GM12801 (cell line): ENCODE measurements around the gene POLD1.

Source experiments
- TF ChIP-seq, protein P1 (sequence below): IDR thresholded peaks from one replicate; pipeline ENCODE4 v1.5.1; 2011; ENCODE audit warnings: control low read depth; ENCODE audit not compliant: insufficient read length; ENCODE audit errors: extremely low read depth

Gene POLD1

DNA sequence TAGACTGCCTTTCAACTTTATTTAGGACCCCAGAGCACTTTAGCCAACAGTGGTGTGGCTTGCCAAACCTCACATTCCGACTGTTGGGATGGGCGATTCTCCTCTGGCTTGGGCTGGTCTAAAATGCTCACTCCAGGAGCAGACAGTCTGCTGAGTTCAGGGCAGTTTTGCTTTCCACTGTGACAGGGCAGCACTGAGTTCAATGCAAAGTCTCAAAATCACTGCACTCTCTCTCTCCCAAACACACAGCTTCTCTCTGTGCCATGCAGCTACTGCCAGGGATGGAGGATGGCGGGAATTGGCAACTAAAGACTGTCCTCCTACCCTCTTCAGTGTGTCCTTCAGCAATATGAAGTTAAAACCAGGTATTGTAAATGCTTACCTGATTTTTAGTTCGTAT, 31.9 kb upstream of the POLD1 start:
- TF ChIP-seq, protein P1, sequence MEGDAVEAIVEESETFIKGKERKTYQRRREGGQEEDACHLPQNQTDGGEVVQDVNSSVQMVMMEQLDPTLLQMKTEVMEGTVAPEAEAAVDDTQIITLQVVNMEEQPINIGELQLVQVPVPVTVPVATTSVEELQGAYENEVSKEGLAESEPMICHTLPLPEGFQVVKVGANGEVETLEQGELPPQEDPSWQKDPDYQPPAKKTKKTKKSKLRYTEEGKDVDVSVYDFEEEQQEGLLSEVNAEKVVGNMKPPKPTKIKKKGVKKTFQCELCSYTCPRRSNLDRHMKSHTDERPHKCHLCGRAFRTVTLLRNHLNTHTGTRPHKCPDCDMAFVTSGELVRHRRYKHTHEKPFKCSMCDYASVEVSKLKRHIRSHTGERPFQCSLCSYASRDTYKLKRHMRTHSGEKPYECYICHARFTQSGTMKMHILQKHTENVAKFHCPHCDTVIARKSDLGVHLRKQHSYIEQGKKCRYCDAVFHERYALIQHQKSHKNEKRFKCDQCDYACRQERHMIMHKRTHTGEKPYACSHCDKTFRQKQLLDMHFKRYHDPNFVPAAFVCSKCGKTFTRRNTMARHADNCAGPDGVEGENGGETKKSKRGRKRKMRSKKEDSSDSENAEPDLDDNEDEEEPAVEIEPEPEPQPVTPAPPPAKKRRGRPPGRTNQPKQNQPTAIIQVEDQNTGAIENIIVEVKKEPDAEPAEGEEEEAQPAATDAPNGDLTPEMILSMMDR = no peak

DNA sequence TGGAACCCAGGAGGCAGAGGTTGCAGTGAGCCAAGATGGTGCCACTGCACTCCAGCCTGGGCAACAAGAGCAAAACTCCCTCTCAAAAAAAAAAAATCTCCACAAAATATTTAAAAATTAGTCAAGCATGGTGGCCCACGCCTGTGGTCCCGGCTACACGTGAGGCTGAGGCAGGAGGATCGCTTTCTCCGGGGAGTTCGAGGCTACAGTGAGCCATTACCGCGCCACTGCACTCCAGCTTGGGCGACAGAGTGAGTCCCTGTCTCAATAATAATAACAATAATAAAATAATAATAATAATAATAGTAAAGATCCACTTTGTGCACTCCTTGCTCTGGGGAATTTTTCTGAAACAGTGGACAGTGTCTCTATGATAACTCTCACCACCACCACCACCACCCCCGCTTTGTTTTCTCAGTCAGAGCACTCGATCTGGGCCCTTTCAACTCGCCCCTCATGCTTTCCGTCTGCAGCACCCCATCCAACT, 27.4 kb upstream of the POLD1 start:
- TF ChIP-seq, protein P1 = no peak

DNA sequence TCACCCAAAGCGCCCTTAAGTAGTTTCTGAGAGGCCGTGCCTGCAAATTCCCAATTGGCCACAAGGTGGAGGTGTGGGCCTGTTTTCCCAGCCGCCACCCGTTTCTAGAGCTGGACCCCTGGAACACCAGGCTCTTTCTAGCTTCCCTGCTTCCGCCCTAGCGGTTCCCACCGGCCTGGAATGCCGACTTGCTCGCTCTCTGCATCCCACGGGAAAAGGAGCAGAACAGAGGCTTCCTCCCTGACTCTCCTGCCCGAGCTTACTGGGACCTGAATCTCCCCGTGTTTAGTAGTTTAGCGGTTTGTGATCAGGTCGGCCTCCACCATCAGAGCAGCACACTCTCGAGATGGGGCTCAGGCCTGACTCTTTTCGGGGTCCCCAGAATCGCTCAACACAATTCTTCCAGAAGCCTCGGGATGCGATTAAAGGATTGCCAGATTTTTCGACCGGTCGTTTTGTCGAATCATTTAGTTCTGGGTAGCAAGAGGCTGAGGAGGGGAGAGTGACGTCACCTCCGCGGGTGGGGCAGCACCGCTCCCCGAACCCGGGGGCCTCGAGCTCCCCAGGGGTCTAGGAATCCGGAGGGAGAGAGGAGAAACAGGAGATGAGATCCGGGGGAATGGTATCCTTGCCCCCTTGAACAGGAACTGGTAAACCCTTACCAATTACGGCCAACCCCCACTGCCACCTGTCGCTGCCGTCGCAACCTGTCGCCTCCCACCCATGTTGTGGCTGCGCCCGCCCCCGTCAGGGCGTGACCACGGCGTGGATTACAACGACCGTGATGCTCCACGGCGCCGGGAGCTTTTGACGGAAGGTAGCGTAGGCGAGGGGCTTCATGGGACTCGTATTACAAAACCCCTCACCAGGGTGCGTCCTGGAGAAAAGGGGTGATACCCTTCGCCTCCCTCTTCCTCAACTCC, 26.7 kb upstream of the POLD1 start:
- TF ChIP-seq, protein P1 = no peak

DNA sequence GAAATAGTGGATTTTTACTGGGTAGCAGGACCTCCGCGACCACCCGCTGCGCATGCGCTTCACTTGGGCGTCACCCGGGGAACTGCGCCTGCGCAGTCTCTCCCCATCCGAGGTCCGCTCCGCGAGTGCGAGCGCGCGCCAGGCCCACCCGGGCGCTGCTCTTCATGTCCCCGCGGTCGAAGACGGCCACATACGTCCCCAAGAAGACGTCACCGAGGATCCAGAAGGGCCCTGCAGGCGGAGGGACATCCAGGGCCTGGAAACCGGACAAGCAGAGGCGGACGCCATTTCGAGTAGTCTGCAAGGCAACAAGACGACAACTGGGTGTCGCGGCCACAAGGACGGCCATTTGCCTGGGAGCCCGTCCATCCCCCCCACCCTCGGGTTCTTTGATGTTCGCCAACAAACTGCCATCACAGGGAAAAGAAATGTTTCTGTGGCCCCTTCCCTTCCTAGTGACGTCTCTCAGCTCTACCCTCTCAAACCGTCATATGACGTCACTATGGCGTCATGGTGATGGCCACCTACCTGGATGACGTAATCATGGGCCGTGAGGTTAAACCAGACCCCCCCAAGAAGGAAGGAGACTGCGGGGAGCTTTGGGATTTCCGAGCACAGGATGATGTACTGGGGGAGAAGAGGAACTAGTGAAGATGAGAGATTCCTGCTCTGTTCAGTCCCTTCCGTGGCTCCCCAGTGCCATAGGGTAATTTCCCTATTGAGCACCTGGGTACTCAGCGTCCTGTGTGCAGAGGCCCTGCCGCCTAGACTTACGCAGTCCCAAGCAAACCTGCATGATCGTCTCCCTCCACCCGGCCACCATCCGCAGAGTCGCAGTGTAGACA, 25.4 kb upstream of the POLD1 start:
- TF ChIP-seq, protein P1 = no peak

- TF ChIP-seq, protein P1 = no peak
These were observed 24.8 kb upstream of the POLD1 start for GRCh38 chr19:50359328-50359818.

DNA sequence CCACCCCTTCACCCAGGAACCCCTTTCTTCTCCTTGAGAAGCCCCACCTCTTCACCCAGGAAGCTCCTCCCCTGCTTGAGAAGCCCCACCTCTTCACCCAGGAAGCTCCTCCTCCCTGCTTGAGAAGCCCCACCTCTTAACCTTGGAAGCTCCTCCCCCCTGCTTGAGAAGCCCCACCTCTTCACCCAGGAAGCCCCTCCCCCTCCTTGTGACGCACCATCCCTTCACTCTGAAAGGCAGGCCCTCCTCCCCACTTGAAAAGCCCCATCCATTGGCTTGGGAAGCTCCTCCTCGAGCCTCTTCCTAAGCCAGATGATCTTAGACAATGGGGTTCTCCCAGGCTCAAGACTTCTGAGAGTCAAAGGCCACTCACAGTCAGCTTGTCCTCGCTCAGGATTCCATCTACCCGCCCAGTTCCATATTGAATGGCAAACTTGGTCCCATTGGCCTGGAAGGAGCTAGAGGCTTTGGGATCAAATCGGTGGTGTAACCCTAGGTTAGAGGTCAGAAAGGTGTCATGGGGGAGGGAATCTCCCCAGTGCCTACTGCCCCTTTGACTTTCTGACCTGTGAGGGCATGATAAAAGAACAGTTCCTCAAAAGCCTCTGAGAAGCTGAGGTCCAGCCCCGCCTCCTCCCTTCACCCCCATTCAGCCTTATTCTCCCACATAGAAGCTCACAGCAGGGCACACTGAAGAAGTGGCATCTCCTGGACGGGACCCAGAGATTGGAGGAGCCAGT, 22.7 kb upstream of the POLD1 start:
- TF ChIP-seq, protein P1 = no peak
